HepG2 (cell line): ENCODE results near the gene BICRA. TPM values are rescaled to one million over a fixed set of nuclear protein-coding genes. Genes with fewer than 3 reads are reported as not detected.

Experiments used
- ATAC-seq: fragments of 200-7000 bp; cut with Tn5 transposase; 3 replicates; pipeline ENCODE4 v1.9.1; 2020; ENCODE audit warnings: mild to moderate bottlenecking, moderate library complexity
- BruUV-seq: library from RNA; stranded (reverse); fragments of 400-500 nt; replicated peaks from 2 replicates; lab custom pipeline; 2021; lab: Mats Ljungman, UMichigan
- CTCF ChIA-PET: fragments of 300-600 bp; formaldehyde crosslinking; extraction: SDS; loops from one replicate; lab custom pipeline; 2021; ENCODE audit warnings: low total read pairs, inconsistent platforms, low intra/inter-chr PET ratio; lab: Yijun Ruan, JAX
- POLR2A ChIA-PET: fragments of 350-600 bp; sonication (Branson Sonifier 250); formaldehyde crosslinking; loops from one replicate; lab custom pipeline; 2020; ENCODE audit warnings: antibody characterized with exemption, inconsistent platforms; lab: Yijun Ruan, JAX
- DNase-seq: peaks from one replicate; pipeline ENCODE4 v3.0.0-alpha.2; 2015; ENCODE audit warnings: low spot score
- FAIRE-seq: peaks from 3 replicates; lab custom pipeline; 2011; peaks lifted over from hg19 to GRCh38; lab: Jason Lieb, UNC
- H2AFZ ChIP-seq: one replicate; pipeline ENCODE4 v1.6.1; 2011; ENCODE audit warnings: low read length, inconsistent platforms
- H3K27ac ChIP-seq: fragments of 300-600 bp; 3 replicates; pipeline ENCODE4 v1.8.0; 2011; ENCODE audit warnings: mixed run types, mild to moderate bottlenecking, mixed read lengths, low read length, inconsistent platforms; ENCODE audit not compliant: insufficient read depth; ENCODE audit errors: extremely low read length
- H3K27me3 ChIP-seq, 2 experiments: fragments of 200-600 bp in 1 of 2; 2 replicates in 1 of 2; 3 replicates in 1 of 2; pipeline versions ENCODE4 v1.6.0 to v1.8.0; 2011; ENCODE audit warnings: low read length in 2 of 2, mild to moderate bottlenecking in 2 of 2, moderate library complexity in 2 of 2, inconsistent platforms in 1 of 2; ENCODE audit not compliant: insufficient read depth in 2 of 2, control insufficient read depth in 1 of 2
- H3K36me3 ChIP-seq, 2 experiments: fragments of 200-600 bp in 1 of 2; replicated peaks in 1 of 2; 2 replicates in 1 of 2; 3 replicates in 1 of 2; pipeline versions ENCODE4 v1.5.1 to v1.8.0; 2011; ENCODE audit warnings: low read length in 2 of 2, inconsistent platforms in 1 of 2; ENCODE audit not compliant: insufficient read depth in 2 of 2, control insufficient read depth in 1 of 2
- H3K4me1 ChIP-seq: 2 replicates; pipeline ENCODE4 v1.5.1; 2012; ENCODE audit warnings: low read length, inconsistent platforms; ENCODE audit not compliant: insufficient read depth
- H3K4me2 ChIP-seq: 2 replicates; pipeline ENCODE4 v1.6.0; 2011; ENCODE audit warnings: low read depth, low read length, inconsistent platforms
- H3K4me3 ChIP-seq, 3 experiments: fragments of 200-600 bp in 1 of 3; sonication (generic), shearing (Covaris generic) in 1 of 3; replicated peaks in 1 of 3; 2 replicates each; pipeline ENCODE4 v1.5.1; 2011 to 2016; ENCODE audit warnings: low read length in 3 of 3, inconsistent platforms in 2 of 3, low read depth in 2 of 3, mild to moderate bottlenecking in 2 of 3, control low read depth in 1 of 3, mixed read lengths in 1 of 3; ENCODE audit not compliant: insufficient read depth in 1 of 3
- H3K79me2 ChIP-seq: one replicate; pipeline ENCODE4 v1.6.1; 2011; ENCODE audit warnings: low read length, inconsistent platforms; ENCODE audit not compliant: insufficient read depth
- H3K9ac ChIP-seq: 2 replicates; pipeline ENCODE4 v1.6.0; 2011; ENCODE audit warnings: mild to moderate bottlenecking, low read depth, low read length, inconsistent platforms; ENCODE audit not compliant: insufficient read depth
- H3K9me3 ChIP-seq: 2 replicates; pipeline ENCODE4 v1.5.1; 2012; ENCODE audit warnings: mild to moderate bottlenecking, low read length
- H4K20me1 ChIP-seq: 2 replicates; pipeline ENCODE4 v1.6.0; 2011; ENCODE audit warnings: inconsistent platforms, mild to moderate bottlenecking, low read length, moderate library complexity; ENCODE audit not compliant: insufficient read depth
- ATF2 ChIP-seq: sonication (generic); formaldehyde crosslinking; IDR thresholded peaks from 2 replicates; pipeline ENCODE4 v1.4.0; 2020; ENCODE audit warnings: missing genetic modification reagents
- ATF3 ChIP-seq: sonication (generic); formaldehyde crosslinking; IDR thresholded peaks from 2 replicates; pipeline ENCODE4 v1.4.0; 2020; ENCODE audit warnings: missing genetic modification reagents
- ELF1 ChIP-seq: sonication (generic); formaldehyde crosslinking; IDR thresholded peaks from 2 replicates; pipeline ENCODE4 v1.4.0; 2020; ENCODE audit warnings: missing genetic modification reagents
- ESRRA ChIP-seq: sonication (generic); formaldehyde crosslinking; IDR thresholded peaks from 2 replicates; pipeline ENCODE4 v1.5.1; 2020; ENCODE audit warnings: mild to moderate bottlenecking, low read depth, missing genetic modification reagents
- HNRNPL ChIP-seq: fragments of 200-400 bp; formaldehyde crosslinking; IDR thresholded peaks from 2 replicates; pipeline ENCODE4 v1.6.1; 2017; ENCODE audit warnings: mild to moderate bottlenecking, low read depth, low read length
- KLF16 ChIP-seq, 2 experiments: sonication (generic) in 1 of 2; formaldehyde crosslinking in 1 of 2; IDR thresholded peaks; 2 replicates each; pipeline versions ENCODE4 v1.6.1 to v1.8.0; 2016 to 2023; ENCODE audit warnings: missing genetic modification reagents in 2 of 2, missing compliant biosample characterization in 1 of 2
- POLR2AphosphoS5 ChIP-seq: IDR thresholded peaks from 2 replicates; pipeline ENCODE4 v1.6.1; 2012; ENCODE audit warnings: low read depth, low read length
- SRSF4 ChIP-seq: fragments of 200-400 bp; formaldehyde crosslinking; IDR thresholded peaks from one replicate; pipeline ENCODE4 v1.6.1; 2018; ENCODE audit warnings: mild to moderate bottlenecking, low read depth, low read length, moderate library complexity; ENCODE audit not compliant: poor library complexity, severe bottlenecking
- TAF1 ChIP-seq: sonication (generic); formaldehyde crosslinking; IDR thresholded peaks from 2 replicates; pipeline ENCODE4 v1.4.0; 2020; ENCODE audit warnings: missing genetic modification reagents
- ZBTB1 ChIP-seq: sonication (generic); formaldehyde crosslinking; IDR thresholded peaks from 2 replicates; pipeline ENCODE4 v1.4.0; 2020; ENCODE audit warnings: missing genetic modification reagents, borderline replicate concordance
- ZNF382 ChIP-seq: sonication (generic); formaldehyde crosslinking; IDR thresholded peaks from 2 replicates; pipeline ENCODE4 v1.5.0; 2020; ENCODE audit warnings: missing genetic modification reagents, mild to moderate bottlenecking, borderline replicate concordance
- ZNF816 ChIP-seq: sonication (generic); formaldehyde crosslinking; IDR thresholded peaks from 2 replicates; pipeline ENCODE4 v1.8.0; 2022; ENCODE audit warnings: missing genetic modification reagents, mild to moderate bottlenecking, borderline replicate concordance
- WGBS: methylation state at CpG from one replicate; pipeline ENCODE4 v1.1.6; 2017; ENCODE audit warnings: low lambda C conversion rate; 5-methylcytosine and 5-hydroxymethylcytosine counted together
- in situ Hi-C: cut with HindIII; loops from 2 replicates; pipeline ENCODE4 v1.10.0; 2017; ENCODE audit warnings: low pct_unique_long_range_greater_than_20kb; ENCODE audit not compliant: extremely low pct_ligation_motif_present
- intact Hi-C: fragments of 100-400 bp; cut with micrococcal nuclease; formaldehyde crosslinking; loops from one replicate; pipeline ENCODE4 v1.10.0; 2022; ENCODE audit not compliant: unreplicated experiment
- polyA plus RNA-seq, 8 experiments: library from polyadenylated mRNA; depleted of rRNA in 3 of 8; stranded (reverse) in 7 of 8; unstranded in 1 of 8; fragments of >200 nt; fragmentation: Illumina TruSeq in 4 of 8; extraction: Trizol in 4 of 8; gene quantifications; 2 replicates each; pipeline versions ENCODE4 v1.2.1 to v1.2.3, GENCODE V29; 2011 to 2016; ENCODE audit warnings: low read depth in 4 of 8, missing spikeins in 1 of 8, mixed read lengths in 1 of 8; ENCODE audit not compliant: insufficient read depth in 1 of 8
- total RNA-seq, 5 experiments: library from RNA; depleted of rRNA; stranded (reverse); fragments of >200 nt; fragmentation: Illumina TruSeq; extraction: Trizol; gene quantifications; 2 replicates each; pipeline ENCODE4 v1.2.3, GENCODE V29; 2016; ENCODE audit warnings: low read depth in 1 of 5
- TF ChIP-seq, protein P1 (sequence below): sonication (generic); formaldehyde crosslinking; IDR thresholded peaks from 2 replicates; pipeline ENCODE4 v1.5.0; 2020; ENCODE audit warnings: missing genetic modification reagents
- TF ChIP-seq, protein P2 (sequence below): sonication (generic); formaldehyde crosslinking; IDR thresholded peaks from 2 replicates; pipeline ENCODE4 v1.5.1; 2020; ENCODE audit warnings: mild to moderate bottlenecking, missing genetic modification reagents, moderate library complexity

Gene BICRA
- total and polyA plus RNA-seq, 2 of the 13 experiments (the other 11 are each of a cell fraction or from before 2014, with no cell fraction given), result 0.55 to 0.71 TPM

GRCh38 chr19:47691782-47692181, 82.8 kb downstream of the BICRA start:
- Histone ChIP-seq H3K27me3 (no peaks in the 10 kb centered on the region), H3K4me1 (no peaks in the 10 kb centered on the region), H3K27ac (no peak overlapping the region)
- ATAC-seq, result no peak
- CTCF ChIA-PET, result no interaction called here
- TF ChIP-seq ESRRA (CRISPR knock-in tag), result no peak
- no peak for TF ChIP-seq ZBTB1
- TF ChIP-seq KLF16 (CRISPR knock-in tag; IDR thresholded peaks at IDR 0.05), result no peak
- no peak for TF ChIP-seq ELF1 (CRISPR knock-in tag)
- no peak for TF ChIP-seq ZNF382 (CRISPR knock-in tag)
- TF ChIP-seq ZNF816, result no peak
- no peak for TF ChIP-seq TAF1 (CRISPR knock-in tag)
- TF ChIP-seq, all 625 proteins: peak for 0
- Histone ChIP-seq H3K4me3 (no peak overlapping the region), H4K20me1 (no peaks in the 10 kb centered on the region), H3K9ac (no peak overlapping the region), H3K9me3 (no peaks in the 10 kb centered on the region), H3K79me2 (no peaks in the 10 kb centered on the region), H3K36me3 (no peaks in the 10 kb centered on the region), H3K4me2 (no peak overlapping the region), H2AFZ (no peak overlapping the region)
- 81% methylated on average over 7 of the region's 7 CpGs for WGBS
- no TSS peak for BruUV-seq
- DNase-seq (no peak), FAIRE-seq (no peak)
- POLR2A ChIA-PET, result no interaction called here
- intact Hi-C loops (no loop called here), in situ Hi-C loops (loop anchor here (10.0 kb wide), 1 partner anchor 87 kb away; the partner anchor contains the start of gene BICRA)

GRCh38 chr19:47693489-47693888, 84.6 kb downstream of the BICRA start:
- H2AFZ ChIP-seq, result no peak overlapping the region
- H3K9ac ChIP-seq, result no peak overlapping the region
- ChIA-PET POLR2A (no interaction called here), CTCF (no interaction called here)
- in situ Hi-C loops (loop anchor here (10.0 kb wide), 1 partner anchor 89 kb away; the partner anchor contains the start of gene BICRA), intact Hi-C loops (no loop called here)
- no peaks in the 10 kb centered on the region; a peak in 1 of 5 replicates for H3K36me3 ChIP-seq
- WGBS, result 97% methylated on average over 12 of the region's 17 CpGs
- no peaks in the 10 kb centered on the region for H3K27me3 ChIP-seq
- no peaks in the 10 kb centered on the region for H4K20me1 ChIP-seq
- H3K79me2 ChIP-seq, result no peaks in the 10 kb centered on the region
- ATAC-seq (no peak), DNase-seq (no peak), FAIRE-seq (no peak)
- no peaks in the 10 kb centered on the region for H3K9me3 ChIP-seq
- H3K27ac ChIP-seq, result no peak overlapping the region
- H3K4me2 ChIP-seq, result no peak overlapping the region
- H3K4me1 ChIP-seq, result peaks cover 4% of the 10 kb centered on the region; the same call in 1 of the 2 replicates
- BruUV-seq, result no TSS peak
- H3K4me3 ChIP-seq, result no peak overlapping the region
- TF ChIP-seq HNRNPL (0 out of 2 replicates have a peak, but pooled peaks have one; percentile 34), ATF2 (CRISPR knock-in tag) (no peak), SRSF4 (no peak), POLR2AphosphoS5 (no peak), ATF3 (no peak)
- TF ChIP-seq, protein P1, sequence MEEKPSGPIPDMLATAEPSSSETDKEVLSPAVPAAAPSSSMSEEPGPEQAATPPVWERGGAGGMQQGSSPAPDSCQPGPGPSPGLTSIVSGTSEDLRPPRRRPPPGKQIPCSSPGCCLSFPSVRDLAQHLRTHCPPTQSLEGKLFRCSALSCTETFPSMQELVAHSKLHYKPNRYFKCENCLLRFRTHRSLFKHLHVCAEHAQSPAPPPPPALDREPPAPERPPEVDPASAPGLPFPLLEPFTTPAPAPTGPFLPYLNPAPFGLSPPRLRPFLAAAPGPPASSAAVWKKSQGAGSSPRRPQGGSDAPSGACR (CRISPR knock-in tag), result no peak
- TF ChIP-seq, protein P2, sequence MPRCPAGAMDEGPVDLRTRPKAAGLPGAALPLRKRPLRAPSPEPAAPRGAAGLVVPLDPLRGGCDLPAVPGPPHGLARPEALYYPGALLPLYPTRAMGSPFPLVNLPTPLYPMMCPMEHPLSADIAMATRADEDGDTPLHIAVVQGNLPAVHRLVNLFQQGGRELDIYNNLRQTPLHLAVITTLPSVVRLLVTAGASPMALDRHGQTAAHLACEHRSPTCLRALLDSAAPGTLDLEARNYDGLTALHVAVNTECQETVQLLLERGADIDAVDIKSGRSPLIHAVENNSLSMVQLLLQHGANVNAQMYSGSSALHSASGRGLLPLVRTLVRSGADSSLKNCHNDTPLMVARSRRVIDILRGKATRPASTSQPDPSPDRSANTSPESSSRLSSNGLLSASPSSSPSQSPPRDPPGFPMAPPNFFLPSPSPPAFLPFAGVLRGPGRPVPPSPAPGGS (CRISPR knock-in tag), result no peak
